Amniotic epithelial cell (primary cell): Measurements from ENCODE around the gene DUT.
"Not testable (repeated sequence)": the region's sequence is repeated elsewhere in the genome, so short reads cannot be mapped to it uniquely, and the experiment has no call there.

Experiments used
- DNase-seq: peaks from one replicate; pipeline ENCODE4 v3.0.0-alpha.2; 2010; ENCODE audit warnings: low read depth

Gene DUT

GRCh38 chr15:48330855-48331795 is at the start of gene DUT:
Gene DUT, plus strand, starts transcription at chr15:48331429. Its CDS starts 87 bp downstream, at chr15:48331516.
- peak; percentile 74 for DNase-seq

GRCh38 chr15:48281674-48282073 is 49.6 kb upstream of the DUT start:
- no peak for DNase-seq

GRCh38 chr15:48282216-48282615 is 49.0 kb upstream of the DUT start:
- DNase-seq: no peak

- peak; percentile 9 for DNase-seq
These were observed 47.7 kb upstream of the DUT start for GRCh38 chr15:48283396-48284145.

GRCh38 chr15:48285329-48286214 is 45.7 kb upstream of the DUT start:
- DNase-seq: peak; percentile 77

- no peak for DNase-seq
These were observed 41.6 kb upstream of the DUT start for GRCh38 chr15:48289628-48290027.

- DNase-seq: no peak
These were observed 38.8 kb upstream of the DUT start for GRCh38 chr15:48292458-48292857.

GRCh38 chr15:48297668-48298067 is 33.6 kb upstream of the DUT start:
- DNase-seq: no peak

GRCh38 chr15:48298914-48299313 is 32.3 kb upstream of the DUT start:
- no peak for DNase-seq

GRCh38 chr15:48300038-48300437 is 31.2 kb upstream of the DUT start:
- no peak for DNase-seq

- no peak for DNase-seq
These were observed 26.8 kb upstream of the DUT start for GRCh38 chr15:48304398-48304797.

- DNase-seq: no peak
These were observed 24.6 kb upstream of the DUT start for GRCh38 chr15:48306639-48307038.

- peak; percentile 11 for DNase-seq
These were observed 23.6 kb upstream of the DUT start for GRCh38 chr15:48307586-48307985.

GRCh38 chr15:48309740-48310139 is 21.5 kb upstream of the DUT start:
- DNase-seq: peak; percentile 4

- no peak for DNase-seq
These were observed 18.0 kb upstream of the DUT start for GRCh38 chr15:48313216-48313615.

- DNase-seq: no peak
These were observed 16.2 kb upstream of the DUT start for GRCh38 chr15:48315041-48315440.

- no peak for DNase-seq
These were observed 14.0 kb upstream of the DUT start for GRCh38 chr15:48317221-48317620.

- no peak for DNase-seq
These were observed 13.1 kb upstream of the DUT start for GRCh38 chr15:48318131-48318530.

GRCh38 chr15:48323294-48323693 is 7.9 kb upstream of the DUT start:
- DNase-seq: no peak

GRCh38 chr15:48324949-48325348 is 6.3 kb upstream of the DUT start:
- DNase-seq: no peak

- DNase-seq: no peak
These were observed 5.8 kb upstream of the DUT start for GRCh38 chr15:48325400-48325799.

GRCh38 chr15:48326180-48326579 is 5.0 kb upstream of the DUT start:
- not testable (repeated sequence) for DNase-seq
